DND-41 (cell line): ENCODE results near the gene TARS1.

Source experiments
- ATAC-seq: fragments of 200-7000 bp; cut with Tn5 transposase; 3 replicates; pipeline ENCODE4 v1.9.1; 2021; ENCODE audit warnings: low read depth; ENCODE audit not compliant: insufficient read depth
- DNase-seq: peaks from one replicate; pipeline ENCODE4 v3.0.0-alpha.2; 2020
- H2AFZ ChIP-seq: 2 replicates; pipeline ENCODE4 v1.6.0; 2012; ENCODE audit warnings: low read depth, low read length
- H3K27ac ChIP-seq: 2 replicates; pipeline ENCODE4 v1.5.1; 2012; ENCODE audit warnings: low read length, inconsistent platforms
- H3K27me3 ChIP-seq: fragments of 200-600 bp; sonication (generic); 2 replicates; pipeline ENCODE4 v1.6.0; 2012; ENCODE audit warnings: low read length, mild to moderate bottlenecking, inconsistent platforms; ENCODE audit not compliant: insufficient read depth, poor library complexity
- H3K36me3 ChIP-seq: 2 replicates; pipeline ENCODE4 v1.5.1; 2012; ENCODE audit warnings: low read length, inconsistent platforms; ENCODE audit not compliant: insufficient read depth
- H3K4me1 ChIP-seq: 2 replicates; pipeline ENCODE4 v1.5.1; 2012; ENCODE audit warnings: mild to moderate bottlenecking, low read length; ENCODE audit not compliant: insufficient read depth
- H3K4me2 ChIP-seq: 2 replicates; pipeline ENCODE4 v1.6.0; 2012; ENCODE audit warnings: mild to moderate bottlenecking, moderate library complexity, low read length, inconsistent platforms; ENCODE audit not compliant: insufficient read depth
- H3K4me3 ChIP-seq, 2 experiments: fragments of 200-600 bp in 1 of 2; shearing (Covaris generic) in 1 of 2; 2 replicates each; pipeline ENCODE4 v1.5.1; 2012 to 2016; ENCODE audit warnings: inconsistent platforms in 2 of 2, low read length in 2 of 2, mild to moderate bottlenecking in 2 of 2, low read depth in 1 of 2, moderate library complexity in 1 of 2
- H3K79me2 ChIP-seq: 2 replicates; pipeline ENCODE4 v1.6.0; 2012; ENCODE audit warnings: low read length, inconsistent platforms; ENCODE audit not compliant: insufficient read depth
- H3K9ac ChIP-seq: 2 replicates; pipeline ENCODE4 v1.6.0; 2012; ENCODE audit warnings: low read depth, mild to moderate bottlenecking, inconsistent platforms, low read length, moderate library complexity
- H3K9me3 ChIP-seq: 2 replicates; pipeline ENCODE4 v1.5.1; 2012; ENCODE audit warnings: low read length, moderate library complexity, mild to moderate bottlenecking, inconsistent platforms; ENCODE audit not compliant: insufficient read depth, severe bottlenecking
- H4K20me1 ChIP-seq: 2 replicates; pipeline ENCODE4 v1.6.0; 2012; ENCODE audit warnings: low read length; ENCODE audit not compliant: insufficient read depth
- EZH2 ChIP-seq: IDR thresholded peaks from 3 replicates; pipeline ENCODE4 v1.6.1; 2012; ENCODE audit warnings: borderline replicate concordance, low read depth, mild to moderate bottlenecking, moderate library complexity, low read length, inconsistent platforms; ENCODE audit not compliant: severe bottlenecking
- TF ChIP-seq, protein P1 (sequence below): IDR thresholded peaks from 2 replicates; pipeline ENCODE4 v1.5.1; 2012; ENCODE audit warnings: borderline replicate concordance, low read length, moderate library complexity, mild to moderate bottlenecking; ENCODE audit not compliant: poor library complexity, severe bottlenecking; ENCODE audit errors: extremely low read depth

TARS1 gene

DNA sequence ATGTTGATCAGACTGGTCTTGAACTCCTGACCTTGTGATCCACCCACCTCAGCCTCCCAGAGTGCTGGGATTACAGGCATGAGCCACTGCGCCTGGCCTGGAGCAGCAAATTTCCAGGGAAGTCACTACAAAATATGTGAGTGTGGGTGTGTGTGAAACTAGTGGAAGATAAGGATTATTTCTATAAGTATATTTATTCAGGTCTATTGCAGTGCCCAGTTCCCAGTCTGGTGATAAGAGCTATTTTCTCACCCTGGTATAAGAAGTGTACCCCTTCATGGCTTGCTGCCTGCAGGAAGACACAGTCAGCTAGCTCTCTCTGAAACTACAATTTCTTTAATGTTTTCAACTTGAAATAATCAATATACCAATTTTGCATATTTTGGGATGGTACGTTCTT lies 37.1 kb downstream of the TARS1 start:
- Histone ChIP-seq H2AFZ (no peak overlapping the region), H3K4me2 (no peak overlapping the region), H3K4me3 (no peak overlapping the region), H3K4me1 (no peaks in the 10 kb centered on the region), H3K27me3 (no peaks in the 10 kb centered on the region), H3K79me2 (no peaks in the 10 kb centered on the region), H3K36me3 (peaks cover 40% of the 10 kb centered on the region), H3K9me3 (no peaks in the 10 kb centered on the region), H4K20me1 (no peaks in the 10 kb centered on the region), H3K9ac (no peak overlapping the region), H3K27ac (no peak overlapping the region)
- DNase-seq (no peak), ATAC-seq (no peak)
- TF ChIP-seq EZH2, result no peak

DNA sequence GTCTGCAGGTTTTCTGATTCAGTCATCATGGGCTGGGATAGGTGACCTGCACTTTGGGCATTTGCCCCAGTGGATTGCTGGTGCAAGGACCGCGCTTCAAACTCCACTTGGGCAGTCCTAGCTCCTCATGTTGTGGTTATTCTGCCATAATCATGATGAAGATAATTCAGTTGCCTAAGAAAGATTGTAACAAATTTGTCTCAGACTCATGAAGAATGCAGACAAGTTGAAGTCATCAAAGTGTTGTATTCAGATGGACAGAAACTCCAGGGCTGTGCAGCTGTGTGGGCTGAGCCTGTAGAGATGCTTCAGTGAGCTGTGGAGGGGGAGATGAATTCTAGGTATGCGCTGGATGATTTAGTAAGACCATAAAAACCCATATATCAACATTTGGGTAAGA lies 38.5 kb downstream of the TARS1 start:
- ATAC-seq (no peak), DNase-seq (no peak)
- Histone ChIP-seq H3K27ac (no peak overlapping the region), H3K27me3 (no peaks in the 10 kb centered on the region), H3K79me2 (no peaks in the 10 kb centered on the region), H3K4me3 (no peak overlapping the region), H3K4me1 (no peaks in the 10 kb centered on the region), H3K9me3 (no peaks in the 10 kb centered on the region), H2AFZ (no peak overlapping the region), H3K36me3 (peaks cover 25% of the 10 kb centered on the region), H3K9ac (no peak overlapping the region), H3K4me2 (no peak overlapping the region), H4K20me1 (no peaks in the 10 kb centered on the region)
- TF ChIP-seq, protein P1, sequence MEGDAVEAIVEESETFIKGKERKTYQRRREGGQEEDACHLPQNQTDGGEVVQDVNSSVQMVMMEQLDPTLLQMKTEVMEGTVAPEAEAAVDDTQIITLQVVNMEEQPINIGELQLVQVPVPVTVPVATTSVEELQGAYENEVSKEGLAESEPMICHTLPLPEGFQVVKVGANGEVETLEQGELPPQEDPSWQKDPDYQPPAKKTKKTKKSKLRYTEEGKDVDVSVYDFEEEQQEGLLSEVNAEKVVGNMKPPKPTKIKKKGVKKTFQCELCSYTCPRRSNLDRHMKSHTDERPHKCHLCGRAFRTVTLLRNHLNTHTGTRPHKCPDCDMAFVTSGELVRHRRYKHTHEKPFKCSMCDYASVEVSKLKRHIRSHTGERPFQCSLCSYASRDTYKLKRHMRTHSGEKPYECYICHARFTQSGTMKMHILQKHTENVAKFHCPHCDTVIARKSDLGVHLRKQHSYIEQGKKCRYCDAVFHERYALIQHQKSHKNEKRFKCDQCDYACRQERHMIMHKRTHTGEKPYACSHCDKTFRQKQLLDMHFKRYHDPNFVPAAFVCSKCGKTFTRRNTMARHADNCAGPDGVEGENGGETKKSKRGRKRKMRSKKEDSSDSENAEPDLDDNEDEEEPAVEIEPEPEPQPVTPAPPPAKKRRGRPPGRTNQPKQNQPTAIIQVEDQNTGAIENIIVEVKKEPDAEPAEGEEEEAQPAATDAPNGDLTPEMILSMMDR, result no peak
- no peak for TF ChIP-seq EZH2

DNA sequence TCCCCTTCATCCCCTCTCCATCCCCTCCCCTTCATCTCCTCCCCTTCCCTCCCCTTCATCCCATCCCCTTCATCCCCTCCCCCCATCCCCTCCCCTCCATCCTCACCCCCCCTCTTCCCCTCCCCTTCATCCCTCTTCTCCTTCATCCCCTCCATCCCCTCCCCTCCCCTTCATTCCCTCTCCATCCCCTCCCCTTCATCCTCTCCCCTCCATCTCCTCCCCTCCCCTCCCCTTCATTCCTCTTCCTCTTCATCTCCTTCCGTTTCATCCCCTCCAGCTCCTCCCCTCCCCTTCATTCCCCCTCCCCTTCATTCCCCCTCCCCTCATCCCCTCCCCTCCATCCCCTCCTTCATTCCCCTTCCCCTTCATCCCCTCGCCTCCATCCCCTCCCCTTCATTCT lies 40.1 kb downstream of the TARS1 start:
- no peak for ATAC-seq
- H3K79me2 ChIP-seq, result no peaks in the 10 kb centered on the region
- H3K4me2 ChIP-seq, result no peak overlapping the region
- no peaks in the 10 kb centered on the region for H3K4me1 ChIP-seq
- no peak overlapping the region for H3K9ac ChIP-seq
- no peak overlapping the region for H3K27ac ChIP-seq
- H4K20me1 ChIP-seq, result no peaks in the 10 kb centered on the region
- no peak overlapping the region for H2AFZ ChIP-seq
- no peak for DNase-seq
- H3K4me3 ChIP-seq, result no peak overlapping the region
- H3K36me3 ChIP-seq, result peaks cover 10% of the 10 kb centered on the region; the same call in 1 of the 2 replicates
- H3K9me3 ChIP-seq, result no peaks in the 10 kb centered on the region
- H3K27me3 ChIP-seq, result no peaks in the 10 kb centered on the region
- no peak for TF ChIP-seq EZH2
- TF ChIP-seq, protein P1, result no peak

DNA sequence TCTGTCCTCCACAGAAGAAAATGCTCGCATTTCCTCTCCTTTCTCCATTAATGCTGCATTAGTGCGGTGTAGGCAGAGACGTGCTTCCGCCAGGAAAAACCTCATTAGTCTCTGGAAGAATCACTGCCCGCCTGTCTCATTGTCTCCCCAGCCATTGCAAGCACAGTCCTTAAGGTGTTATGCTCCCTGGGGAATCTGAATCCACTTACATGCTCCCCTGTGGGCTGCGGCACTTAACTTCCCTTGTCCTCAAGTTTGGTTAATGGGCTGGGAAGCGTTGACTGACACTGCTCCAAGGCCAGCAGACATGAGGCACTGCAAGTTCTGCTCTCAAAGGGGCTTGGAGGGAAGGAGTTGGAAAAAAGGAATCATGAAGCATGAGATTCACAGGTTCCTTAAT lies 41.6 kb downstream of the TARS1 start:
- H3K9ac ChIP-seq, result no peak overlapping the region
- H3K4me2 ChIP-seq, result no peak overlapping the region
- H3K79me2 ChIP-seq, result no peaks in the 10 kb centered on the region
- no peaks in the 10 kb centered on the region for H4K20me1 ChIP-seq
- H3K9me3 ChIP-seq, result no peaks in the 10 kb centered on the region
- no peak for ATAC-seq
- no peaks in the 10 kb centered on the region for H3K4me1 ChIP-seq
- no peak for DNase-seq
- H3K36me3 ChIP-seq, result peaks cover 3% of the 10 kb centered on the region; the same call in 1 of the 2 replicates
- no peak overlapping the region for H3K4me3 ChIP-seq
- TF ChIP-seq EZH2, result no peak
- TF ChIP-seq, protein P1, result no peak
- H3K27me3 ChIP-seq, result no peaks in the 10 kb centered on the region
- H3K27ac ChIP-seq, result no peak overlapping the region
- no peak overlapping the region for H2AFZ ChIP-seq
